HUES64 (cell line): ENCODE results near the gene DAND5.

Experiments used
- H3K27ac ChIP-seq: 2 replicates; pipeline ENCODE4 v1.7.0; 2013; ENCODE audit warnings: low read depth, low read length, inconsistent platforms
- H3K27me3 ChIP-seq: 2 replicates; pipeline ENCODE4 v1.6.1; 2013; ENCODE audit warnings: mild to moderate bottlenecking, low read length; ENCODE audit not compliant: insufficient read depth
- H3K36me3 ChIP-seq: 2 replicates; pipeline ENCODE4 v1.6.1; 2013; ENCODE audit warnings: mild to moderate bottlenecking, low read length; ENCODE audit not compliant: insufficient read depth
- H3K4me1 ChIP-seq: 2 replicates; pipeline ENCODE4 v1.6.1; 2013; ENCODE audit warnings: mild to moderate bottlenecking, low read length, moderate library complexity; ENCODE audit not compliant: insufficient read depth
- H3K4me3 ChIP-seq: 2 replicates; pipeline ENCODE4 v1.5.1; 2013; ENCODE audit warnings: mild to moderate bottlenecking, low read length, moderate library complexity
- H3K9ac ChIP-seq: 2 replicates; pipeline ENCODE4 v1.6.1; 2013; ENCODE audit warnings: mild to moderate bottlenecking, low read depth, low read length
- H3K9me3 ChIP-seq: 2 replicates; pipeline ENCODE4 v1.6.1; 2013; ENCODE audit warnings: low read depth, low read length; ENCODE audit not compliant: insufficient read depth
- WGBS: fragments of 150-250, 120-280 bp; methylation state at CpG from one replicate; pipeline ENCODE4 v1.1.7; 2013; ENCODE audit warnings: missing lambda C conversion rate; 5-methylcytosine and 5-hydroxymethylcytosine counted together

The DAND5 gene

DNA sequence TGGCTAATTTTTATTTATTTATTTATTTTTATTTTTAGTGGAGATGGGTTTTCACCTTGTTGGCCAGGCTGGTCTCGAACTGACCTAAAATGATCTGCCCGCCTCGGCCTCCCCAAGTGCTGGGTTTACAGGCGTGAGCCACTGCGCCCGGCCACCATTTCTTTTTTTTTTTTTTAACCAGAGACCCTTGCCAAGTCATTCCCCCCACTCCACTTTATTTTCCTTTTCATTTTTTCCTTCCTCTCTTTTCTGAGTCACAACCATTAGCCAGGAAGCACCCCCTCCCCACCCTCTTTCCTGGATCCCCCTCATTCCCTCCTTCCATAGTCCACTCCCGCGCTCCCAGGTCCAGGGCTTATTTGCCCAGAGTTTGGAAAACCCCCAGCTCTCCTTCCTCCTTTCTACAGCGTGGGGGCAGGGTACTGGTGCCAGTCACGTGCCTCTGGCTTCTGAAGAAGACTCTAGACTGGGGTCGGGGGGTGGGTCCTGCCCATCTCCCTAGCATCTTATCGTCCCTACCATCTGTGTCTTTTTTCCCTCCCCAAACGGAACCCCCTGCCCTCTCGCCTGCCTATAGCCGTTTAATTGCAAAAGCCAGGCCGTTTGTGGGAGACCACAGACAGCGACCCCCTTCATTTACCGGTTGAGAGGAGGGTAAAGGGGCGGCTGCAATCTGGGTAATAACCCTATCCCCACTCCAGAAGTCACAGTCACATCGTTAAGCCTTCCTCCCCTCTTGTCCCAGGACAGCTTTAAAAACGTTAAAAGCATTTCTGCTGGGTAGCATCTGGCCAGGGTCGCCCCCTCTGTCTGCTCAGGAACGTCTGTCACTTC lies 32.1 kb upstream of the DAND5 start:
- peak overlapping the region; percentile 57 for H3K9ac ChIP-seq
- WGBS = 21% methylated on average over 23 of the region's 23 CpGs
- H3K4me3 ChIP-seq = peak overlapping the region; percentile 92
- H3K27ac ChIP-seq = peak overlapping the region; percentile 84
- H3K9me3 ChIP-seq = no peaks in the 10 kb centered on the region
- H3K36me3 ChIP-seq = peaks cover 33% of the 10 kb centered on the region
- peaks cover 17% of the 10 kb centered on the region; the same call in 1 of the 2 replicates for H3K4me1 ChIP-seq
- no peaks in the 10 kb centered on the region for H3K27me3 ChIP-seq

DNA sequence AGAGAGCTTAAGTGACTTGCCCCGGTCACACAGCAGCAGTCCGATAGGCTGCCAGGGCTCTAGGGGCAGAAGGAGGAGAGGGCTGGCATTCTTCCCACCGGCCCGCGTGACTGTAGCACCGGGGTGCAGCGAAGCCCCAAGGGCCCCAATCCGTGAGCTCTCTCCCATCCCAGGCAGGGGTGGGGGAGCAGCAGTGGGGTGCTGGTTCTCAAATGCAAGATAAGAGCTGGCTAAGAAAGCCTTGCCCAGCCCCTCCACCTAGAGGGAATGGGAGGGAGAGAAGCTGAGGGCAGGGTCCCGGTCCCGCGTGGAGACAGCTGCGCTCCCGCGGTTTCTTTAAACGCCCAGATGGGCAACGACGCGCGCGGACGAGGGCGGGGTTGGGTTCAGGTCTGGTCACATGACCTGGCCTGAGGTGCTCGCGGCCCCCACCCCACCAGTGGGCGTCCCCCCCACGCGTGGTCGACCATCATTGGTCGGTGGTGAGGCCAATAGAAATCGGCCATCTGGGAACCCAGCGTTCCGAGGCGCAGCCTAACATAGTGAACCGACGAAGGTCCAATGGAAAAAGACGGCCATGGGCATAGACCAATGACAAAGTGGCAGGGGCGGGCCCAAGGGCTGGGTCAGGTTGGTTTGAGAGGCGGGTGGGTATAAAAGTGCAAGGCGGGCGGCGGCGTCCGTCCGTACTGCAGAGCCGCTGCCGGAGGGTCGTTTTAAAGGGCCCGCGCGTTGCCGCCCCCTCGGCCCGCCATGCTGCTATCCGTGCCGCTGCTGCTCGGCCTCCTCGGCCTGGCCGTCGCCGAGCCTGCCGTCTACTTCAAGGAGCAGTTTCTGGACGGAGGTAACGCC lies 31.2 kb upstream of the DAND5 start, which contains the start of gene CALR:
CALR (plus strand) TSS at position 683 of the 852 bp plus-strand sequence; CDS start at position 754, 71 bp downstream.
- no peaks in the 10 kb centered on the region for H3K9me3 ChIP-seq
- H3K27ac ChIP-seq = peak within 1 kb of the TSS; percentile 84
- H3K27me3 ChIP-seq = no peaks in the 10 kb centered on the region
- H3K4me3 ChIP-seq = peak within 1 kb of the TSS; percentile 92
- H3K9ac ChIP-seq = peak within 1 kb of the TSS; percentile 97
- whole genome bisulfite sequencing = under 1% methylated on average over 63 of the region's 63 CpGs
- peaks cover 17% of the 10 kb centered on the region; the same call in 1 of the 2 replicates for H3K4me1 ChIP-seq
- H3K36me3 ChIP-seq = peaks cover 42% of the 10 kb centered on the region

DNA sequence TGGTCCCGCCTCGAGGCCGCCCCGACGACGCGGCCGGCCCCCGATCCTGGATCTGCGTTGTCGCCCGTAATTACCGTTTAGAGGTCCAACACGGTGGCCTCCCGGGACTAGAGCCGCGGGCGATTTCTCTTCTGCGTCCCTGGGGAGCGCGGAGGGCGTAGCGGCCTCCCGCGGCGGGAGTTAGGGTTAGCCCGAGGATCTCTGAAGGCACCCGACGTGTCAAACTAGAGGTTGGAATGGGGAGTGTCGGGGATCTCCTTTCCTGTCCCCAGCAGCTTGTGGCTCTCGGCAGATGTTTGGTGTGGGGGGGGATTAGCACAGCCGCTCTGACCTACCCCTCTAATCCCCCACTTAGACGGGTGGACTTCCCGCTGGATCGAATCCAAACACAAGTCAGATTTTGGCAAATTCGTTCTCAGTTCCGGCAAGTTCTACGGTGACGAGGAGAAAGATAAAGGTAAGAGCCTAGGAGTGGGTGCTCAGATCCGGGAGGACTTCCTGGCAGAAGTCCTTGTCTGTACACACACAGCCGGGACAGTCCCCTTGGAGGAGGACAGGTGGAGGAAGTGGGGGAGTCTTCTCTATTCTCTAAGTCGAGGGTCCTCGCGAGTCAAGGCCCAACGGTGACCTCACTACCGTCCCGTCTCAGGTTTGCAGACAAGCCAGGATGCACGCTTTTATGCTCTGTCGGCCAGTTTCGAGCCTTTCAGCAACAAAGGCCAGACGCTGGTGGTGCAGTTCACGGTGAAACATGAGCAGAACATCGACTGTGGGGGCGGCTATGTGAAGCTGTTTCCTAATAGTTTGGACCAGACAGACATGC lies 30.4 kb upstream of the DAND5 start:
- peaks cover 17% of the 10 kb centered on the region; the same call in 1 of the 2 replicates for H3K4me1 ChIP-seq
- H3K9ac ChIP-seq = peak overlapping the region; percentile 97
- peaks cover 49% of the 10 kb centered on the region for H3K36me3 ChIP-seq
- no peaks in the 10 kb centered on the region for H3K9me3 ChIP-seq
- no peaks in the 10 kb centered on the region for H3K27me3 ChIP-seq
- 4% methylated on average over 53 of the region's 54 CpGs for WGBS
- H3K4me3 ChIP-seq = peak overlapping the region; percentile 92
- H3K27ac ChIP-seq = peak overlapping the region; percentile 78

DNA sequence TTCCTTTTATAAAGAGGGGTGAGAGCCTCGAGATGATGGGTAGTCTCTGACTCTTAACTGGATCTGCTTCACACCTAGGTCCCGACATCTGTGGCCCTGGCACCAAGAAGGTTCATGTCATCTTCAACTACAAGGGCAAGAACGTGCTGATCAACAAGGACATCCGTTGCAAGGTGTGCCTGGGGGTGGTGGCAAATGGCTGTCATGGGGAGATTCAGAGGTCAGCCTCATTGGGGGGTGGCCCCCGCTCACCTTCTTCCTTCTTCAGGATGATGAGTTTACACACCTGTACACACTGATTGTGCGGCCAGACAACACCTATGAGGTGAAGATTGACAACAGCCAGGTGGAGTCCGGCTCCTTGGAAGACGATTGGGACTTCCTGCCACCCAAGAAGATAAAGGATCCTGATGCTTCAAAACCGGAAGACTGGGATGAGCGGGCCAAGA lies 29.4 kb upstream of the DAND5 start:
- 95% methylated on average over 10 of the region's 10 CpGs for WGBS
- Histone ChIP-seq H3K4me1 (peaks cover 17% of the 10 kb centered on the region; the same call in 1 of the 2 replicates), H3K36me3 (peaks cover 59% of the 10 kb centered on the region), H3K4me3 (peak overlapping the region; percentile 92), H3K27me3 (no peaks in the 10 kb centered on the region), H3K27ac (peak overlapping the region; percentile 4; the same call in 1 of the 2 replicates), H3K9me3 (no peaks in the 10 kb centered on the region), H3K9ac (peak overlapping the region; percentile 97; the same call in 1 of the 2 replicates)

DNA sequence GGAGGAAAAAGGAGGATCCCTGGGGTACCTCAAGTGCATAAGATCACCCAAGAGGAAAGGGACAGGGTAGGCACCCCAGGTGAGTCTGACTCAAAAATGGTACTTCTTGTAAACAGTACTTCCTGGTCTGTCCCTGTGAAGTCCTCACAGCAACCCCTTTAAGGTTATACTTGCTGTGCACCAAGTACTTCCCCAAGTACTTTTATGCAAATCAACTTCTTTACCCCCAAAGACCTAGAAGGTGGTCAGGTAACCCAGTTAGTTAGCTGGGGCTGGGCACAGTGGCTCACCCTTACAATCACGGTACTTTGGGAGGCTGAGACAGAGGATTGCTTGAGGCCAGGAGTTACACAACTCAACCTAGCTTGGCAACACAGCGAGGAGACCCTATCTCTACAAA lies 28.5 kb upstream of the DAND5 start:
- no peaks in the 10 kb centered on the region for H3K27me3 ChIP-seq
- H3K9me3 ChIP-seq = no peaks in the 10 kb centered on the region
- peaks cover 17% of the 10 kb centered on the region; the same call in 1 of the 2 replicates for H3K4me1 ChIP-seq
- no peak overlapping the region for H3K9ac ChIP-seq
- 97% methylated on average over 2 of the region's 2 CpGs for WGBS
- peak overlapping the region; percentile 92; the same call in 1 of the 2 replicates for H3K4me3 ChIP-seq
- peak overlapping the region; percentile 20; the same call in 1 of the 2 replicates for H3K27ac ChIP-seq
- H3K36me3 ChIP-seq = peaks cover 61% of the 10 kb centered on the region

DNA sequence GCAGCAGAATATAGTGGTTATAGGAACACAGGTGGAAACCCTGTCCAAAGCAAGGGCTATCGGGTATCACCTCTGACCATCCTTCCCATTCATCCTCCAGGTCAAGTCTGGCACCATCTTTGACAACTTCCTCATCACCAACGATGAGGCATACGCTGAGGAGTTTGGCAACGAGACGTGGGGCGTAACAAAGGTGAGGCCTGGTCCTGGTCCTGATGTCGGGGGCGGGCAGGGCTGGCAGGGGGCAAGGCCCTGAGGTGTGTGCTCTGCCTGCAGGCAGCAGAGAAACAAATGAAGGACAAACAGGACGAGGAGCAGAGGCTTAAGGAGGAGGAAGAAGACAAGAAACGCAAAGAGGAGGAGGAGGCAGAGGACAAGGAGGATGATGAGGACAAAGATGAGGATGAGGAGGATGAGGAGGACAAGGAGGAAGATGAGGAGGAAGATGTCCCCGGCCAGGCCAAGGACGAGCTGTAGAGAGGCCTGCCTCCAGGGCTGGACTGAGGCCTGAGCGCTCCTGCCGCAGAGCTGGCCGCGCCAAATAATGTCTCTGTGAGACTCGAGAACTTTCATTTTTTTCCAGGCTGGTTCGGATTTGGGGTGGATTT lies 25.8 kb upstream of the DAND5 start:
- WGBS = 95% methylated on average over 18 of the region's 18 CpGs
- peaks cover 73% of the 10 kb centered on the region for H3K36me3 ChIP-seq
- H3K4me3 ChIP-seq = no peak overlapping the region
- no peaks in the 10 kb centered on the region for H3K9me3 ChIP-seq
- H3K9ac ChIP-seq = no peak overlapping the region
- no peak overlapping the region for H3K27ac ChIP-seq
- H3K4me1 ChIP-seq = peaks cover 16% of the 10 kb centered on the region; the same call in 1 of the 2 replicates
- H3K27me3 ChIP-seq = no peaks in the 10 kb centered on the region

DNA sequence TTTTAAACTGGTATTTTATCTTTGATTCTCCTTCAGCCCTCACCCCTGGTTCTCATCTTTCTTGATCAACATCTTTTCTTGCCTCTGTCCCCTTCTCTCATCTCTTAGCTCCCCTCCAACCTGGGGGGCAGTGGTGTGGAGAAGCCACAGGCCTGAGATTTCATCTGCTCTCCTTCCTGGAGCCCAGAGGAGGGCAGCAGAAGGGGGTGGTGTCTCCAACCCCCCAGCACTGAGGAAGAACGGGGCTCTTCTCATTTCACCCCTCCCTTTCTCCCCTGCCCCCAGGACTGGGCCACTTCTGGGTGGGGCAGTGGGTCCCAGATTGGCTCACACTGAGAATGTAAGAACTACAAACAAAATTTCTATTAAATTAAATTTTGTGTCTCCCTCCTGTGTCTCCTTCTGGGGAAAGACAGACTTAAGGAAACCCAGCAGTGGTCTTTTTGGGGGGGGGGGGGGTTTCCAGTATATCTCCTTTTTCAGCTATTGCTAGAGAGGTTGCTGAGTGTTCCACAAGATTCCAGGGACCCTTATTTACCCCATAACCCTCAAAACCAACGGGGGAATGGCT lies 25.2 kb upstream of the DAND5 start:
- Histone ChIP-seq H3K4me1 (peaks cover 16% of the 10 kb centered on the region; the same call in 1 of the 2 replicates), H3K36me3 (peaks cover 78% of the 10 kb centered on the region), H3K9me3 (no peaks in the 10 kb centered on the region), H3K4me3 (no peak overlapping the region), H3K27ac (no peak overlapping the region; the same call in 1 of the 2 replicates), H3K9ac (no peak overlapping the region), H3K27me3 (no peaks in the 10 kb centered on the region)
- 100% methylated on average over 2 of the region's 2 CpGs for WGBS

DNA sequence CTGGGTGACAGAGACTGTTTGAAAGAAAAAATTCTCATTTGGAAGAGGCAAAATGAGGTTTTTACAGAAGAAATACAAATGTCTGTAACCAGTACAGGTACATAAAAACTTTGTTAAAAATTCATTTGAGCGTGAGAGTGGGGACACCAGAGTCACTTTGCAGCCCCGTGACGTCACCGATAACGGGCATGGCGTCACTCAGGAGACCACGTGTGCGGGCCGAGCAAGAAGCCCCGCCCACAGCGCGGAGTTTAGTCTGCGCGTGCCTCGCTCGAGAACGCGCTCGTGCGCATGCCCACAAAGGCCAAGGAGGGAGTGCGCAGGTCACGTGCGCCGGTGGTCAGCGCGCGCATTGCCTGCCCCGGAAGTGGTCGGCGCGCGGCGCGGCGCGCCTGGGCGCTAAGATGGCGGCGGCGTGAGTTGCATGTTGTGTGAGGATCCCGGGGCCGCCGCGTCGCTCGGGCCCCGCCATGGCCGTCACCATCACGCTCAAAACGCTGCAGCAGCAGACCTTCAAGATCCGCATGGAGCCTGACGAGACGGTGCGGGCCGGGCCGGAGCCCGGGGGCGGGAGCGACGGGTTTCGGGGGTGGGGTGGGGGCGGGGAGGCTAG lies 23.8 kb upstream of the DAND5 start, which contains the start of gene RAD23A:
RAD23A (plus strand) TSS at position 384 of the 613 bp plus-strand sequence; CDS start at position 471, 87 bp downstream.
- under 1% methylated on average over 62 of the region's 62 CpGs for WGBS
- Histone ChIP-seq H3K27me3 (no peaks in the 10 kb centered on the region), H3K4me1 (peaks cover 8% of the 10 kb centered on the region; the same call in 1 of the 2 replicates), H3K9me3 (no peaks in the 10 kb centered on the region), H3K27ac (peak within 1 kb of the TSS; percentile 100), H3K9ac (peak within 1 kb of the TSS; percentile 87), H3K36me3 (peaks cover 77% of the 10 kb centered on the region), H3K4me3 (peak within 1 kb of the TSS; percentile 92)

DNA sequence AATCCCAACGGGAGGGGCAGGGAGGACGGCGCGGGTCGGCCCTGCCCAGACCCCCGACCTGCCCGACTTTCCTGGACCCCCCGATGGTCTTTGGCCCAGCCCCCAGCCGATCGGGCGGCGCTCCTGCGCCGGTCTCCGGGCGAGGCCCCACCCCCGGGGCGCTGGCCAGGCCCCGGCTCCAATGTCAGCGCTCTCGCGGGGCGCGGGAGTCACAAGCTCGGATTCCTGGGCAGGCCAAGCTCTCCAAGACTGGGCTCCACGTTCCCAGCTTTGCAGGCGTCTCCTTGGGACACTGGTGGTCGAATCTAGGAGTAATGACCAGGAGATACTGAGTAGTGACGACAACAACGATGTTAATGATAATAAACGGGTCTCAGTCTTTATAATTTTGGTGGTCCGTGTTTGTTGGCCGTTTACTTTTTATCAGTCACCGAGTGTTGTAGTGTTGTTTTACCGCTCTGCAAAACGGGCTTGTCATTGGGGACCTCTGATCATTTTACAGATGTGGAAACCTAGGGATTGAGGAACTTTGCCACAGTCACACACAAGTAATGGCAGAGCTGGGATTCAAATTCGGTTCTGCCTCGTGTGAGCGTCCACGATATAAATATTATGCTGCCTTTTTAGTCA lies 23.2 kb upstream of the DAND5 start:
- no peaks in the 10 kb centered on the region for H3K27me3 ChIP-seq
- peaks cover 77% of the 10 kb centered on the region for H3K36me3 ChIP-seq

More for the DNA sequence above, 23.2 kb upstream of the DAND5 start:
- peak overlapping the region; percentile 87 for H3K9ac ChIP-seq
- WGBS = 1% methylated on average over 40 of the region's 40 CpGs
- peak overlapping the region; percentile 100 for H3K27ac ChIP-seq
- peak overlapping the region; percentile 92 for H3K4me3 ChIP-seq
- no peaks in the 10 kb centered on the region for H3K9me3 ChIP-seq
- H3K4me1 ChIP-seq = peaks cover 8% of the 10 kb centered on the region; the same call in 1 of the 2 replicates
